ENCODE results near the gene ATOSA.

ATOSA gene

DNA sequence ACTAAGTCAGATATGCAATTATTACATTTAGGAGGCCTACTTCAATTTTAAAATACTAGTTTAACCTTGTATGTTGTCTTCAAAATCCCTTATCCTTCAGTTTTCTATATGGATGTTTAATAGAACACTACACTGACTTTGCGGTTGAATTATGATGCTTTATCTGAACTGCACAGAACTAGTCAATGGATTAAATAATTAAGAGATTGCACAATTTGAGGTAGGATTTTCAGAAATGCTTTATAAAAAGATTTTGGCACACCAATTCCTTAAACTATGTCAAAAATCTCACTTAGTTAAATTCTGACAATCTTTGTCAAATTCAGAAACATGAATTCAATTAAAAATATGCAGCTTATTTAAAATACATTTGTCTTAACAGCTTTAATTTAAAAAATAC lies 28.1 kb downstream of the ATOSA start:
- DNase-seq (ENCODE audit: low spot score), result no peak

DNA sequence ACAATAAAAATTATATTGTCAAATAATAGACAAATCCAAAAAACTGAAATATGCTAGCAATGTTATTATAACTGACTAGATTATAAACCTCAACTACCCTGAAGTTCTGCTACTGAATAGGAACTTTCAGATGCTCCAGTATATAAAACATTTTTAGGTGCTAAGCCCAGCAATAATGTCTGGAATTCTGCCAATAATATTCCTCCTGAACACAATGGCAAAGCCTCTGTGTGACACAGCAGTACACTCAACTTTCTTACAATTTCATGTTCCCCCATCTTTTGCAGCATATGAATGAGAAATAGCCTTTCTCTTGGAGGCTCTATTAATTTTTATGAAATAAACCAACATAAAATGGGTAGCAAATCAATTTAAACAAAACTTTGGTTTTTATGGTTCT lies 29.5 kb downstream of the ATOSA start:
- no peak for DNase-seq (ENCODE audit: low spot score)

DNA sequence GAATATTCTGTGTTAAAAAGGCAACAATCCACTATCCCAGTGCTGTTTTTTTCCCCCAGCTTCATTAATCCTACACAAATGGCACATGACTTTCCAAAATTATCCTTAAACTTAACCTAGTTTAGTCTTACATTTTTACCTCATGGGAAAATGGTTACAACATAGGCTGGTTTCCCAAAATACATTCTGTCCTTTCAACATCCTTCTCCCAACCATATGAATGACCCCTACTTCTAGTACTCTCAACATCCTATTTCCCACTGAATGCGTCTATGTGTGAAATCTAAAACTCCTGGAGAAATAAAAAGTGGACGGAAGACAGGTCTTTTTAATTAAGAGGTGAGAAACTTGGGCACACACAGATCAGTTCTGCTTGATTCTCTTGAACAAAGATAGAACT lies 33.3 kb downstream of the ATOSA start:
- no peak for DNase-seq (ENCODE audit: low spot score)

DNA sequence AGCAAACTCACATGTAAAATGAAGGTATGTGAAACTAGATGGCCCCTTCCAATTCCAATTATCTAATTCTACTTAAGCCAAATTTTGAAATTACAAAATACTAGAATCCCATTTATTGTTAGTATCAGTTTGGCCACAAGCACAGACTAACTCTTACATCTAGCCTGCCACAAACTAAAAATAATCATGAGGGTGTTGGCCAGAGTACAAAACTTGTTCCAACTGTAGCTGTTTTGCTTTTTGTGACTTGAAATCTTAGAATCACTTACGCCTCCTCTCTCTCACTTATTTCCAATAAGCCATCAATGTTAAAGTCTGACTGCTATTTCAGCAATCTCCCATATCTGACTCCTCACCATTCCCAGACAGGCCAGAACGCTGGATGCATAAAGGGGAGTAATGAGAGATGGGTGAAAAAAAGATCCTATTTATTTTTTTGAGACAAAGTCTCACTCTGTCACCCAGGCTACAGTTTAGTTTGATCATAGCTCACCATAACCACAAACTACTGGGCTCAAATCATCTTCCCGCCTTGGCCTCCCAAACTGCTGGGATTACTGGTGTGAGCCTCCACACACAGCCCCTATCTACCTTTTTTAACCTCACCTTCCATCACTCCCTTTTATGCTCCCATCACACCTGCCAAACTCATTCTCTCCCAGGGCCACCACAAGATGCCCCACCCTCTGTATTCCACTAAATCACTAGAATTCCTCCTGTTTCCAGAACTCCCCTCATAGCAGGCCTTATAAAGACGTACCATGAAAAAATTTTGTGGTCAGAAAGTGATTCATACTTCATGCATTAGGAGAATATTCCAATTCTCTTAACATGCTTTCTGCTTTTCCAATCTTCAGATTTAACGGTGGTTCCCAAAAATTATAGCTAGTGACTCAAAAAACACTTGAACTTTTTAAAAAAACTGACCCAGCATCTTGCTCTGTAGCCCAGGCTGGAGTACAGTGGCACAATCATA lies 36.5 kb downstream of the ATOSA start:
- DNase-seq (ENCODE audit: low spot score), result no peak

DNA sequence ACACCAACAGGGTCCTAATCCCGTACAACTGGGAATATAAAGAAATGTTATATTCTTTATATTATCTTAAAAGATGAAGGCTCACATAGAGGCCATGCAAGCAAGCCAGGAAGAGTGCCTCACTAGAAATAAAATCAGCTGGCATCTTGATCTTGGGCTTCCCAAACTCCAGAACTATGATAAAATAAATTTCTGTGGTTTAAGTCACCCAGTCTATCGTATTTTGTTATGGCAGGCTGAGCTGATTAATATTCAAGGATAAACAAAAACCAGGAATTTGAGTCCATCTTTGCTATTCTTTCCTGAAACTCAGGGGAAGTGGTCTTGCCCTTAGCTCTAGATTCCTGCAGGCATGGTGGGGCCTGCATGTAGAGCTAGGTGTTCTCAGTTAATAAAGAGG lies 42.7 kb downstream of the ATOSA start:
- no peak for DNase-seq (ENCODE audit: low spot score)

DNA sequence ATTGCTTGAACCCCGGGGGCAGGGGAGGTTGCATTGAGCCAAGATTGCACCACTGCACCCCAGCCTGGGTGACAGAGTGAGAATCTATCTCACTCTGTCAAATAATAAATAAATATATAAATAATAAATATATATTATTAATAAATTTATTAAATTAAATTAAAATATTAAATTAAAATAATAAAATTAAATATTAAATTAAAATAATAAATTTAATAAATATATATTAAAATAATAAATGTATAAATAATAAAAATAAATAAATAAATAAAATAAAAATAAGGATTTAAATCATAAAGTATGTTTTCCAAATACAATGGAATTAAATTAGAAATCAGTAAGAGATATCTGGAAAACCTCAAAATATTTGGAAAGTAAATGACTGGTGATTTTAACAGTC lies 43.3 kb downstream of the ATOSA start:
- no peak for DNase-seq (ENCODE audit: low spot score)
